Stimulated activated effector memory CD8-positive, alpha-beta T cell treated with anti-CD3 and anti-CD28 coated beads, Interleukin-12 subunit alpha, Interleukin-12 subunit beta, amount 100 ng/mL, for 72 hours (primary cell): ENCODE measurements around the gene TMEM150B.
A peak's percentile ranks its signal among the peaks of the same experiment; 100 is the strongest.

Experiments used
- ATAC-seq: fragments of 150-1000 bp; cut with Tn5 transposase; 2 replicates; pipeline ENCODE4 v1.10.0; 2021
- DNase-seq, 2 donors: peaks; one replicate each; pipeline ENCODE4 v3.0.0; 2021 to 2022; ENCODE audit warnings: low spot score in 2 of 2
- H3K27ac Mint-ChIP-seq: one replicate; pipeline ENCODE4 v1.8.0; 2022; ENCODE audit warnings: mild to moderate bottlenecking, mixed read lengths
- H3K36me3 Mint-ChIP-seq: one replicate; pipeline ENCODE4 v1.8.0; 2022; ENCODE audit warnings: mild to moderate bottlenecking, mixed read lengths
- H3K4me1 Mint-ChIP-seq: one replicate; pipeline ENCODE4 v1.8.0; 2022; ENCODE audit warnings: mixed read lengths
- H3K4me3 Mint-ChIP-seq: one replicate; pipeline ENCODE4 v1.8.0; 2022; ENCODE audit warnings: mild to moderate bottlenecking, mixed read lengths
- H3K9me3 Mint-ChIP-seq: one replicate; pipeline ENCODE4 v1.8.0; 2022; ENCODE audit warnings: mixed read lengths

Gene TMEM150B

GRCh38 chr19:55362174-55362989 is 37.2 kb upstream of the TMEM150B start:
- Mint-ChIP-seq H3K36me3 (no peaks in the 10 kb centered on the region), H3K4me1 (no peaks in the 10 kb centered on the region), H3K9me3 (no peaks in the 10 kb centered on the region), H3K27ac (no peak overlapping the region), H3K4me3 (no peak overlapping the region)
- ATAC-seq = no peak
- no peak for DNase-seq

GRCh38 chr19:55360902-55361301 is 35.8 kb upstream of the TMEM150B start:
- Mint-ChIP-seq H3K4me1 (no peaks in the 10 kb centered on the region), H3K4me3 (no peak overlapping the region), H3K9me3 (no peaks in the 10 kb centered on the region), H3K27ac (no peak overlapping the region), H3K36me3 (no peaks in the 10 kb centered on the region)
- no peak for DNase-seq
- no peak for ATAC-seq

- Mint-ChIP-seq H3K9me3 (no peaks in the 10 kb centered on the region), H3K4me1 (no peaks in the 10 kb centered on the region), H3K4me3 (no peak overlapping the region), H3K27ac (no peak overlapping the region), H3K36me3 (no peaks in the 10 kb centered on the region)
- ATAC-seq = no peak
- DNase-seq = no peak
Measured at GRCh38 chr19:55358943-55359908, 34.1 kb upstream of the TMEM150B start.

GRCh38 chr19:55358493-55358892 is 33.4 kb upstream of the TMEM150B start:
- Mint-ChIP-seq H3K27ac (no peak overlapping the region), H3K4me3 (no peak overlapping the region), H3K4me1 (peaks cover 7% of the 10 kb centered on the region), H3K36me3 (no peaks in the 10 kb centered on the region), H3K9me3 (no peaks in the 10 kb centered on the region)
- ATAC-seq (no peak), DNase-seq (no peak)

- ATAC-seq (no peak), DNase-seq (no peak)
- Mint-ChIP-seq H3K4me1 (peaks cover 33% of the 10 kb centered on the region), H3K4me3 (no peak overlapping the region), H3K9me3 (no peaks in the 10 kb centered on the region), H3K36me3 (peaks cover 13% of the 10 kb centered on the region), H3K27ac (no peak overlapping the region)
Measured at GRCh38 chr19:55355213-55355821, 30.2 kb upstream of the TMEM150B start.

GRCh38 chr19:55354698-55355212 is 29.6 kb upstream of the TMEM150B start, which contains the start of gene COX6B2:
COX6B2 (minus strand) TSS chr19:55354719; CDS start chr19:55354521, 198 bp downstream.
- DNase-seq (no peak), ATAC-seq (no peak)
- no peak within 1 kb of the TSS for H3K27ac Mint-ChIP-seq

GRCh38 chr19:55353803-55354697 is 28.9 kb upstream of the TMEM150B start:
- Mint-ChIP-seq H3K36me3 (peaks cover 13% of the 10 kb centered on the region), H3K27ac (no peak overlapping the region), H3K4me1 (peaks cover 33% of the 10 kb centered on the region), H3K4me3 (peak overlapping the region; percentile 68), H3K9me3 (no peaks in the 10 kb centered on the region)
- peak; percentile 63 to 73 for DNase-seq
- peak; percentile 82 for ATAC-seq

More at GRCh38 chr19:55354698-55355212, 29.6 kb upstream of the TMEM150B start, which contains the start of gene COX6B2:
- Mint-ChIP-seq H3K4me3 (peak within 1 kb of the TSS; percentile 68), H3K36me3 (peaks cover 13% of the 10 kb centered on the region), H3K4me1 (peaks cover 33% of the 10 kb centered on the region), H3K9me3 (no peaks in the 10 kb centered on the region)

GRCh38 chr19:55353356-55353802 is 28.2 kb upstream of the TMEM150B start:
- H3K36me3 Mint-ChIP-seq = peaks cover 13% of the 10 kb centered on the region
- no peak overlapping the region for H3K27ac Mint-ChIP-seq
- ATAC-seq = peak; percentile 1
- H3K4me3 Mint-ChIP-seq = peak overlapping the region; percentile 68
- H3K4me1 Mint-ChIP-seq = peaks cover 33% of the 10 kb centered on the region
- no peak for DNase-seq
- no peaks in the 10 kb centered on the region for H3K9me3 Mint-ChIP-seq

- ATAC-seq (no peak), DNase-seq (no peak)
- Mint-ChIP-seq H3K27ac (no peak overlapping the region), H3K4me1 (peaks cover 33% of the 10 kb centered on the region), H3K36me3 (peaks cover 13% of the 10 kb centered on the region), H3K4me3 (peak overlapping the region; percentile 68), H3K9me3 (no peaks in the 10 kb centered on the region)
Measured at GRCh38 chr19:55352549-55353145, 27.5 kb upstream of the TMEM150B start.

- no peak overlapping the region for H3K27ac Mint-ChIP-seq
- no peak for DNase-seq
- H3K4me3 Mint-ChIP-seq = peak overlapping the region; percentile 68
- H3K36me3 Mint-ChIP-seq = peaks cover 13% of the 10 kb centered on the region
- peak; percentile 41 for ATAC-seq
- H3K4me1 Mint-ChIP-seq = peaks cover 33% of the 10 kb centered on the region
- no peaks in the 10 kb centered on the region for H3K9me3 Mint-ChIP-seq
Measured at GRCh38 chr19:55352040-55352439, 26.9 kb upstream of the TMEM150B start.

GRCh38 chr19:55350620-55351315 is 25.6 kb upstream of the TMEM150B start:
- peaks cover 13% of the 10 kb centered on the region for H3K36me3 Mint-ChIP-seq
- no peaks in the 10 kb centered on the region for H3K9me3 Mint-ChIP-seq
- peaks cover 33% of the 10 kb centered on the region for H3K4me1 Mint-ChIP-seq
- H3K27ac Mint-ChIP-seq = no peak overlapping the region
- ATAC-seq (no peak), DNase-seq (no peak)
- H3K4me3 Mint-ChIP-seq = no peak overlapping the region

GRCh38 chr19:55348317-55349034 is 23.3 kb upstream of the TMEM150B start:
- no peak overlapping the region for H3K27ac Mint-ChIP-seq
- H3K4me1 Mint-ChIP-seq = peaks cover 36% of the 10 kb centered on the region
- peaks cover 17% of the 10 kb centered on the region for H3K36me3 Mint-ChIP-seq
- H3K9me3 Mint-ChIP-seq = no peaks in the 10 kb centered on the region
- no peak overlapping the region for H3K4me3 Mint-ChIP-seq
- DNase-seq (no peak), ATAC-seq (no peak)
